ENCODE measurements around the gene RIPK3. TPM values are rescaled to one million over a fixed set of nuclear protein-coding genes. Genes with fewer than 3 reads are reported as not detected.

Gene RIPK3
- total RNA-seq, 1 donor from 2014 or later = 38.9 TPM

DNA sequence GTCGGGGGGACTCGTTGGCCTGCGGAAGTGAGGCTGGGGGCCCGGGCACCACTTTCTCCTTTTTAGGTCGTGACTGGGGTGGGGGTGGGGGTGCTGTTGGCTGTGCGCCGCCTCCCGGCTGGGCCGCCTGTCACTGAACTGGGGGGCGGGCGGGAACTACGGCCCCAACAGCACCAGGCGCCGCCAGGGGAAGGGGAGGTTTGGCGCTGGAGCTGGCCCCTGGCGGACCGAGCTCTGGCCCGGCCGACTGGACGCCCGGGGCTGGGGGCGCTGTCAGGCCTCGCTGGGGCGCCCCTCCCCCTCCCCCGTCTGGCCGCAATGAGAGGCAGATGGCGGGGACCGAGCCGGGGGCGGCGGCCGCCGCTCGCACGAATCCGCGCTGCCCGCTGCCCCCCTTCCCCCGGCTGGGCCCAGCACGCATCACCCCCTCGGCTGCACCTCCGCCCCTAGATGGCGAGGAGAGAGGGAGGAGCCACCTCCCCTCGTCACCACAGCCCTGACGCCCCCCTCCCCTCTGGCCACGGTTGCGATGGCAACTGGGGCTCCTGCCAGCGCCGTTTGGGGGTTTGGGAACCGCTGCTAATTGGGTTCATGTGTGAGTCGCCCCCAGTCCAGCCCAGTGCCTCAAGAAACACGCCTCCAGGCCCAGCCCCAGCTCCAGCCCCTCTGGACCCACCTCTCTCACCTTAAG, 28.9 kb upstream of the RIPK3 start:
- ChIA-PET CTCF (interaction anchor here (1.4 kb wide), 1 partner anchor 63 kb away, joined by 3 read pairs; no protein-coding TSS in a partner anchor), POLR2A (interaction anchor here (0.5 to 4.2 kb wide), 6 partner anchors 41 to 1386 kb away, joined by 3 to 257 read pairs (median 3); partner anchors contain the start of genes CBLN3, DCAF11 and KHNYN)
- H3K4me3 Mint-ChIP-seq = peak overlapping the region; percentile 85
- peak overlapping the region; percentile 59 for H3K27ac Mint-ChIP-seq
- ATAC-seq (ENCODE audit: low read depth) = no peak
- intact Hi-C loops (cut with micrococcal nuclease) = loop anchor here (5.0 kb wide), 1 partner anchor 96 kb away; the partner anchor contains the start of gene RABGGTA
- H3K36me3 Mint-ChIP-seq (ENCODE audit: low read depth) = no peaks in the 10 kb centered on the region
- H3K27me3 Mint-ChIP-seq = peaks cover 2% of the 10 kb centered on the region
- DNase-seq = peak; percentile 37
- TF ChIP-seq, protein P1, sequence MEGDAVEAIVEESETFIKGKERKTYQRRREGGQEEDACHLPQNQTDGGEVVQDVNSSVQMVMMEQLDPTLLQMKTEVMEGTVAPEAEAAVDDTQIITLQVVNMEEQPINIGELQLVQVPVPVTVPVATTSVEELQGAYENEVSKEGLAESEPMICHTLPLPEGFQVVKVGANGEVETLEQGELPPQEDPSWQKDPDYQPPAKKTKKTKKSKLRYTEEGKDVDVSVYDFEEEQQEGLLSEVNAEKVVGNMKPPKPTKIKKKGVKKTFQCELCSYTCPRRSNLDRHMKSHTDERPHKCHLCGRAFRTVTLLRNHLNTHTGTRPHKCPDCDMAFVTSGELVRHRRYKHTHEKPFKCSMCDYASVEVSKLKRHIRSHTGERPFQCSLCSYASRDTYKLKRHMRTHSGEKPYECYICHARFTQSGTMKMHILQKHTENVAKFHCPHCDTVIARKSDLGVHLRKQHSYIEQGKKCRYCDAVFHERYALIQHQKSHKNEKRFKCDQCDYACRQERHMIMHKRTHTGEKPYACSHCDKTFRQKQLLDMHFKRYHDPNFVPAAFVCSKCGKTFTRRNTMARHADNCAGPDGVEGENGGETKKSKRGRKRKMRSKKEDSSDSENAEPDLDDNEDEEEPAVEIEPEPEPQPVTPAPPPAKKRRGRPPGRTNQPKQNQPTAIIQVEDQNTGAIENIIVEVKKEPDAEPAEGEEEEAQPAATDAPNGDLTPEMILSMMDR (IDR thresholded peaks at IDR 0.05) = no peak
- peaks cover 33% of the 10 kb centered on the region for H3K4me1 Mint-ChIP-seq
- H3K9me3 Mint-ChIP-seq = no peaks in the 10 kb centered on the region

DNA sequence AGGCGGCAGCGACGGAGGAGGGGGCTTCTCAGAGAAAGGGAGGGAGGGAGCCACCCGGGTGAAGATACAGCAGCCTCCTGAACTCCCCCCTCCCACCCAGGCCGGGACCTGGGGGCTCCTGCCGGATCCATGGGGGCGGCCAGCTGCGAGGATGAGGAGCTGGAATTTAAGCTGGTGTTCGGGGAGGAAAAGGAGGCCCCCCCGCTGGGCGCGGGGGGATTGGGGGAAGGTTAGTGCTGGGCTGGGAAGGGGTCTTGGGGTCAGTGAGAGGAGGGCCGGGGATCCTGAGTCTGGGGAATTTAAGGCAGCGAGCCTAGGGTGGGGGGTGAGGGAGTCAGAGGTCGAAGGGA, 28.4 kb upstream of the RIPK3 start:
- Mint-ChIP-seq H3K27ac (peak overlapping the region; percentile 59), H3K4me1 (peaks cover 33% of the 10 kb centered on the region), H3K27me3 (peaks cover 2% of the 10 kb centered on the region), H3K4me3 (peak overlapping the region; percentile 85), H3K36me3 (ENCODE audit: low read depth) (no peaks in the 10 kb centered on the region), H3K9me3 (no peaks in the 10 kb centered on the region)
- TF ChIP-seq, protein P1 (IDR thresholded peaks at IDR 0.05) = no peak
- POLR2A ChIA-PET = interaction anchor here (0.5 to 4.2 kb wide), 6 partner anchors 41 to 1385 kb away, joined by 3 to 257 read pairs (median 3); partner anchors contain the start of genes CBLN3, DCAF11 and KHNYN
- intact Hi-C loops (cut with micrococcal nuclease) = loop anchor here (5.0 kb wide), 1 partner anchor 96 kb away; the partner anchor contains the start of gene RABGGTA
- ATAC-seq (ENCODE audit: low read depth) (no peak), DNase-seq (no peak)
- CTCF ChIA-PET = interaction anchor here (1.4 kb wide), 1 partner anchor 64 kb away, joined by 3 read pairs; no protein-coding TSS in a partner anchor

DNA sequence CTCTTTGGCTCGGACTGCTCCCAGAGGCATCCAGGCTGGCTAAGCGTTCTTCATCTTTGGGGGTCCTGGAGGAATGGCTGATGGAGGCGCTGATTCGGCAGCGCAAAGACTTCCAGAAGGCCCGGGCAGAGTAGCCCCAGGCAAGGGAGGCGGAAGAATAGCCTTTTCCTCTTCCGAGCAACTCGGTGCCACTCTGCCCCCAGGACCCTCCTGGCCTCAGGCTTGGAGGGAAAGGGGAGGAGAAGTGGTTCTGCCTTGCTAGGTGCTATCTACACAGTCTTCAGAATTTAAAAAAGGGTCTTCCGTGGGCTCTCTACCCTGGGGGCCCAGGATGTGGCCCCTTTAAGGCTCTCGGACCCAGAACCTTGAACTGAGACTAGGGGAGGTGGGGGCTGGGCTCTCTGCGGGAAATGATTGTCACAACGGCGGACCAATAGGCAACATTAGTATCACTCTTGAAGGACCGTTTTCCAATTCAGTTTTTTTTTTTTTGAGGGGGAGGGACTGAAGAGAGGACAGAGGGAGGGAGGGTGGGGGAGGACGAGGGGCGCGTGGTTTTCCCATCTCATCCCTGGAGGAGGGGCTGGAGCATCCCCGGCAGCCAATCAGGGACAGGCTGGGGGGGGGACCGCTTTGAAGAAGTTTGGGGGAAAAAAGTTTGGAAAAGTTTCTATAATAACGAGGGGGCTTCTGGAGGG, 27.9 kb upstream of the RIPK3 start, which contains the start of gene NFATC4:
Gene NFATC4 (plus strand): TSS at position 671 of the 698 bp plus-strand sequence. CDS start 157 bp downstream, outside the sequence.
- Mint-ChIP-seq H3K27me3 (peaks cover 2% of the 10 kb centered on the region), H3K36me3 (ENCODE audit: low read depth) (no peaks in the 10 kb centered on the region), H3K4me1 (peaks cover 33% of the 10 kb centered on the region), H3K4me3 (peak within 1 kb of the TSS; percentile 85), H3K27ac (peak within 1 kb of the TSS; percentile 80), H3K9me3 (no peaks in the 10 kb centered on the region)
- CTCF ChIA-PET = interaction anchor here (1.4 kb wide), 1 partner anchor 64 kb away, joined by 3 read pairs; no protein-coding TSS in a partner anchor
- intact Hi-C loops (cut with micrococcal nuclease) = loop anchor here (5.0 kb wide), 1 partner anchor 95 kb away; the partner anchor contains the start of gene RABGGTA
- POLR2A ChIA-PET = interaction anchor here (0.5 to 4.2 kb wide), 4 partner anchors 62 to 1385 kb away, joined by 3 to 257 read pairs (median 4); partner anchors contain the start of genes CBLN3 and KHNYN
- DNase-seq (no peak), ATAC-seq (ENCODE audit: low read depth) (no peak)
- TF ChIP-seq, protein P1 (IDR thresholded peaks at IDR 0.05) = no peak

DNA sequence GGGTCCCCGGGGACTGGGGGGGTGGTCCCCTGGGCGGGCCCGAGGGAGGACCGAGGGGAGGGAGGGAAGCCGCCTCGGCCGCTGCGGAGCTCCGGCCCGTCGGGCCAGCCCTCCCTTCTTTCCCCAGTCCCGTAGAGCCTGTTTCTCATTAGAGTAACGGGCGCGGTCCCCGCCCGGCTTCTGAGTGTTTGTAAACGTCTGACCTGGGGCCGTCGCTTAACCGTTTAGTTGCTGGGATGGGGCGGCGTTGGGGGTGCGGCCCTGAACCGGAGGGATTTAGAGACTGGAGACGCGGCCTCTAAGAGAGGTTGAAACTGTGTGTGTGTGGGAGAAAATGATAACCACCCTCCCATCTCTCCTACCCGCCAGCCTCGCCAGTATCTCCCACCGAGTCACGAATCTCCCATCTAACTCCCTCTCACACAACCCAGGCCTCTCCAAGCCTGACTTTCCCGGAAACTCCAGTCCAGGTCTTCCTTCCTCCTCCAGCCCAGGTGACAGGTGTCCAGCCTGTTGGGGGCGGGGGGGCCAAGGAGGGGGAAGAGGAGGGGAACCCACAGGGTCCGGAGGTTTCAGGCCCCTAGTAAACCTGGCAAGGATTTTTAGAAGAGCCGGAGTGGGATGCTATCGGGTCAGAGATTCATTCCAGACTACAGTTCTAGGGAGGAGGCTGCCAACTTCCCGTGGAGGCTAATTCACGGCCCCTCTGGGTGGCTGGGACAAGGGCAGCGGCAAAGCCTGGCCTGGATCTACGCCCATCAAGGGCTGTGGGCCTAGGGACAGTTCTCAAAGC, 27.1 kb upstream of the RIPK3 start:
- TF ChIP-seq, protein P1 (IDR thresholded peaks at IDR 0.05) = no peak
- Mint-ChIP-seq H3K36me3 (ENCODE audit: low read depth) (no peaks in the 10 kb centered on the region), H3K27me3 (peaks cover 5% of the 10 kb centered on the region), H3K4me3 (peak overlapping the region; percentile 85), H3K27ac (peak overlapping the region; percentile 80), H3K9me3 (no peaks in the 10 kb centered on the region), H3K4me1 (peaks cover 33% of the 10 kb centered on the region)
- intact Hi-C loops (cut with micrococcal nuclease) = loop anchor here (1.0 to 5.0 kb wide), 2 partner anchors 95 to 125 kb away; partner anchors contain the start of genes RABGGTA and TINF2
- DNase-seq (peak; percentile 100), ATAC-seq (ENCODE audit: low read depth) (peak; percentile 83)
- POLR2A ChIA-PET = interaction anchor here (0.6 to 4.2 kb wide), 23 partner anchors 7 to 1497 kb away, joined by 3 to 257 read pairs (median 6); partner anchors contain the start of genes ADCY4, CBLN3, DCAF11 and KHNYN
- CTCF ChIA-PET = interaction anchor here (0.6 to 2.3 kb wide), 10 partner anchors 12 to 75 kb away, joined by 3 to 108 read pairs (median 12); partner anchors contain the start of genes ADCY4, CBLN3, KHNYN and RIPK3

Data from activated B cell treated with CpG ODN at 0.5 μM for 24 hours (primary cell).